ENCODE measurements around the gene DLGAP4. TPM values are rescaled to one million over a fixed set of nuclear protein-coding genes. Genes with fewer than 3 reads are reported as not detected.

Gene DLGAP4
- polyA plus RNA-seq, 1 of the 3 experiments (the other 2 are of a cell fraction), result 31.2 TPM

DNA sequence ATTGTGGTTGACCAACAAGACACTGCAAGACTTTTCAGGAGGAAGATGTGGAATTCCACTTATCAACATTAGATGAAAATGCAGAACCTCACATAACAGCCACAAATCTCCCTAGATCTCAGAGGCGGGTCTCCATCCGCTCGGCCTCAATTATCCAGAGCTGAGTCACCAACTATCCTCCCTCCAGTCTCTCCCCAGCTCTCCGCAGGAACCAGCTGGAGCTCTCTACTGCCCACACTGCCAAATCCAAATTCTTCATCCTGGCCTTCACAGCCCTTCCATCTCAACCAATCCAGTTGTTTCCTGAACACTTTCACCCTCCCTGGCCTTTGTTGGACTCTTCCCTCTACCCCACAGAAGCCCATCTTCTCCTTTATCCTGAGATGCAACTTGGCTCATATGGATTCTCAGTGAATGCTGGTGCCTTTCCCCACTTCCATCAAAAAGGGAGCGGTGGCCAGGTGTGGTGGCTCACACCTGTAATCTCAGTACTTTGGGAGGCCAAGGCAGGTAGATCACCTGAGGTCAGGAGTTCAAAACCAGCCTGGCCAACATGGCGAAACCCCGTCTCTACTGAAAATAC is 263.8 kb downstream of the DLGAP4 start:
- Histone ChIP-seq H3K9ac (no peak overlapping the region), H3K9me2 (no peaks in the 10 kb centered on the region), H2AFZ (ENCODE audit: low read depth) (0 out of 2 replicates have a peak overlapping the region, but pooled peaks have one; percentile 47), H3K4me3 (ENCODE audit: low read depth in 2 of 2, low read length in 1 of 2) (no peak overlapping the region), H3K4me1 (ENCODE audit: control insufficient read depth in 1 of 2, insufficient read depth in 2 of 2, low read depth in 1 of 2, low read length in 1 of 2) (peaks cover 5 to 8% of the 10 kb centered on the region in 2 experiments; a peak in 2 of 4 replicates), H3K27ac (ENCODE audit: low read depth in 2 of 2, low read length in 1 of 2) (peak overlapping the region in 1 of 2 experiments; percentile 61; a peak in 2 of 4 replicates), H3K27me3 (ENCODE audit: insufficient read depth) (no peaks in the 10 kb centered on the region), H3K9me3 (no peaks in the 10 kb centered on the region; the same call in 1 of the 2 replicates), H4K20me1 (ENCODE audit: insufficient read depth) (no peaks in the 10 kb centered on the region), H3K36me3 (replicated peaks in 1 of 2; ENCODE audit: control insufficient read depth in 1 of 2, insufficient read depth in 2 of 2, low read length in 1 of 2) (no peaks in the 10 kb centered on the region), H3K79me2 (ENCODE audit: insufficient read depth) (peaks cover 6% of the 10 kb centered on the region; the same call in 1 of the 2 replicates), H3F3A (replicated peaks; ENCODE audit: insufficient read depth) (peaks cover 30% of the 10 kb centered on the region), H3K4me2 (peak overlapping the region; percentile 39; the same call in 1 of the 2 replicates)
- 52% methylated on average over 7 of the region's 7 CpGs for WGBS (ENCODE audit: low lambda C conversion rate)
- POLR2A ChIA-PET, result no interaction called here
- TF ChIP-seq FOXJ3 (CRISPR knock-in tag; IDR thresholded peaks at IDR 0.05), result no peak
- TF ChIP-seq, protein P1, sequence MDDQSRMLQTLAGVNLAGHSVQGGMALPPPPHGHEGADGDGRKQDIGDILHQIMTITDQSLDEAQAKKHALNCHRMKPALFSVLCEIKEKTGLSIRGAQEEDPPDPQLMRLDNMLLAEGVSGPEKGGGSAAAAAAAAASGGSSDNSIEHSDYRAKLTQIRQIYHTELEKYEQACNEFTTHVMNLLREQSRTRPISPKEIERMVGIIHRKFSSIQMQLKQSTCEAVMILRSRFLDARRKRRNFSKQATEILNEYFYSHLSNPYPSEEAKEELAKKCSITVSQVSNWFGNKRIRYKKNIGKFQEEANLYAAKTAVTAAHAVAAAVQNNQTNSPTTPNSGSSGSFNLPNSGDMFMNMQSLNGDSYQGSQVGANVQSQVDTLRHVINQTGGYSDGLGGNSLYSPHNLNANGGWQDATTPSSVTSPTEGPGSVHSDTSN (IDR thresholded peaks at IDR 0.05), result no peak; the same call in 1 of the 2 replicates
- TF ChIP-seq, protein P2, sequence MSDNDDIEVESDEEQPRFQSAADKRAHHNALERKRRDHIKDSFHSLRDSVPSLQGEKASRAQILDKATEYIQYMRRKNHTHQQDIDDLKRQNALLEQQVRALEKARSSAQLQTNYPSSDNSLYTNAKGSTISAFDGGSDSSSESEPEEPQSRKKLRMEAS (IDR thresholded peaks at IDR 0.05; ENCODE audit: low read depth), result no peak
- peak; percentile 66; the same call in 1 of the 2 replicates for TF ChIP-seq FOSL2 (IDR thresholded peaks at IDR 0.05; ENCODE audit: borderline replicate concordance, low read depth)
- TF ChIP-seq YY1 (IDR thresholded peaks at IDR 0.05; ENCODE audit: low read depth), result no peak
- TF ChIP-seq TCF12 (IDR thresholded peaks at IDR 0.05), result peak; percentile 46; the same call in 1 of the 2 replicates
- TF ChIP-seq NRF1 (IDR thresholded peaks at IDR 0.05; ENCODE audit: low read depth, low read length), result no peak
- TF ChIP-seq RAD21 (IDR thresholded peaks at IDR 0.05; ENCODE audit: low read length), result no peak
- peak; percentile 56; the same call in 1 of the 2 replicates for TF ChIP-seq JUND (IDR thresholded peaks at IDR 0.05)
- TF ChIP-seq, protein P3, sequence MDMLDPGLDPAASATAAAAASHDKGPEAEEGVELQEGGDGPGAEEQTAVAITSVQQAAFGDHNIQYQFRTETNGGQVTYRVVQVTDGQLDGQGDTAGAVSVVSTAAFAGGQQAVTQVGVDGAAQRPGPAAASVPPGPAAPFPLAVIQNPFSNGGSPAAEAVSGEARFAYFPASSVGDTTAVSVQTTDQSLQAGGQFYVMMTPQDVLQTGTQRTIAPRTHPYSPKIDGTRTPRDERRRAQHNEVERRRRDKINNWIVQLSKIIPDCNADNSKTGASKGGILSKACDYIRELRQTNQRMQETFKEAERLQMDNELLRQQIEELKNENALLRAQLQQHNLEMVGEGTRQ (IDR thresholded peaks at IDR 0.05; ENCODE audit: borderline replicate concordance, low read depth, low read length), result no peak
- no peak for TF ChIP-seq FOXM1 (IDR thresholded peaks at IDR 0.05; ENCODE audit: low read depth)
- no peak for TF ChIP-seq TAF1 (IDR thresholded peaks at IDR 0.05; ENCODE audit: borderline replicate concordance, low read depth, low read length)
- TF ChIP-seq NFIC (IDR thresholded peaks at IDR 0.05; ENCODE audit: borderline replicate concordance), result no peak
- no peak for TF ChIP-seq EZH2phosphoT487 (IDR thresholded peaks at IDR 0.05; ENCODE audit: borderline replicate concordance, low read depth)
- TF ChIP-seq, protein P4, sequence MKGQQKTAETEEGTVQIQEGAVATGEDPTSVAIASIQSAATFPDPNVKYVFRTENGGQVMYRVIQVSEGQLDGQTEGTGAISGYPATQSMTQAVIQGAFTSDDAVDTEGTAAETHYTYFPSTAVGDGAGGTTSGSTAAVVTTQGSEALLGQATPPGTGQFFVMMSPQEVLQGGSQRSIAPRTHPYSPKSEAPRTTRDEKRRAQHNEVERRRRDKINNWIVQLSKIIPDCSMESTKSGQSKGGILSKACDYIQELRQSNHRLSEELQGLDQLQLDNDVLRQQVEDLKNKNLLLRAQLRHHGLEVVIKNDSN (IDR thresholded peaks at IDR 0.05; ENCODE audit: borderline replicate concordance, low read depth), result no peak
- TF ChIP-seq, protein P5, sequence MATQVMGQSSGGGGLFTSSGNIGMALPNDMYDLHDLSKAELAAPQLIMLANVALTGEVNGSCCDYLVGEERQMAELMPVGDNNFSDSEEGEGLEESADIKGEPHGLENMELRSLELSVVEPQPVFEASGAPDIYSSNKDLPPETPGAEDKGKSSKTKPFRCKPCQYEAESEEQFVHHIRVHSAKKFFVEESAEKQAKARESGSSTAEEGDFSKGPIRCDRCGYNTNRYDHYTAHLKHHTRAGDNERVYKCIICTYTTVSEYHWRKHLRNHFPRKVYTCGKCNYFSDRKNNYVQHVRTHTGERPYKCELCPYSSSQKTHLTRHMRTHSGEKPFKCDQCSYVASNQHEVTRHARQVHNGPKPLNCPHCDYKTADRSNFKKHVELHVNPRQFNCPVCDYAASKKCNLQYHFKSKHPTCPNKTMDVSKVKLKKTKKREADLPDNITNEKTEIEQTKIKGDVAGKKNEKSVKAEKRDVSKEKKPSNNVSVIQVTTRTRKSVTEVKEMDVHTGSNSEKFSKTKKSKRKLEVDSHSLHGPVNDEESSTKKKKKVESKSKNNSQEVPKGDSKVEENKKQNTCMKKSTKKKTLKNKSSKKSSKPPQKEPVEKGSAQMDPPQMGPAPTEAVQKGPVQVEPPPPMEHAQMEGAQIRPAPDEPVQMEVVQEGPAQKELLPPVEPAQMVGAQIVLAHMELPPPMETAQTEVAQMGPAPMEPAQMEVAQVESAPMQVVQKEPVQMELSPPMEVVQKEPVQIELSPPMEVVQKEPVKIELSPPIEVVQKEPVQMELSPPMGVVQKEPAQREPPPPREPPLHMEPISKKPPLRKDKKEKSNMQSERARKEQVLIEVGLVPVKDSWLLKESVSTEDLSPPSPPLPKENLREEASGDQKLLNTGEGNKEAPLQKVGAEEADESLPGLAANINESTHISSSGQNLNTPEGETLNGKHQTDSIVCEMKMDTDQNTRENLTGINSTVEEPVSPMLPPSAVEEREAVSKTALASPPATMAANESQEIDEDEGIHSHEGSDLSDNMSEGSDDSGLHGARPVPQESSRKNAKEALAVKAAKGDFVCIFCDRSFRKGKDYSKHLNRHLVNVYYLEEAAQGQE (IDR thresholded peaks at IDR 0.05; ENCODE audit: low read depth, low read length), result no peak
- no peak for TF ChIP-seq EP300 (IDR thresholded peaks at IDR 0.05; ENCODE audit: borderline replicate concordance in 1 of 2, low read depth in 1 of 2, low read length in 1 of 2)
- no peak for TF ChIP-seq SIN3A (IDR thresholded peaks at IDR 0.05; ENCODE audit: borderline replicate concordance, low read depth, low read length)
- TF ChIP-seq, protein P6, sequence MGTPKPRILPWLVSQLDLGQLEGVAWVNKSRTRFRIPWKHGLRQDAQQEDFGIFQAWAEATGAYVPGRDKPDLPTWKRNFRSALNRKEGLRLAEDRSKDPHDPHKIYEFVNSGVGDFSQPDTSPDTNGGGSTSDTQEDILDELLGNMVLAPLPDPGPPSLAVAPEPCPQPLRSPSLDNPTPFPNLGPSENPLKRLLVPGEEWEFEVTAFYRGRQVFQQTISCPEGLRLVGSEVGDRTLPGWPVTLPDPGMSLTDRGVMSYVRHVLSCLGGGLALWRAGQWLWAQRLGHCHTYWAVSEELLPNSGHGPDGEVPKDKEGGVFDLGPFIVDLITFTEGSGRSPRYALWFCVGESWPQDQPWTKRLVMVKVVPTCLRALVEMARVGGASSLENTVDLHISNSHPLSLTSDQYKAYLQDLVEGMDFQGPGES (IDR thresholded peaks at IDR 0.05; ENCODE audit: low read depth, low read length), result no peak
- TF ChIP-seq POLR2AphosphoS5 (IDR thresholded peaks at IDR 0.05; ENCODE audit: low read depth, low read length), result no peak
- TF ChIP-seq, protein P7, sequence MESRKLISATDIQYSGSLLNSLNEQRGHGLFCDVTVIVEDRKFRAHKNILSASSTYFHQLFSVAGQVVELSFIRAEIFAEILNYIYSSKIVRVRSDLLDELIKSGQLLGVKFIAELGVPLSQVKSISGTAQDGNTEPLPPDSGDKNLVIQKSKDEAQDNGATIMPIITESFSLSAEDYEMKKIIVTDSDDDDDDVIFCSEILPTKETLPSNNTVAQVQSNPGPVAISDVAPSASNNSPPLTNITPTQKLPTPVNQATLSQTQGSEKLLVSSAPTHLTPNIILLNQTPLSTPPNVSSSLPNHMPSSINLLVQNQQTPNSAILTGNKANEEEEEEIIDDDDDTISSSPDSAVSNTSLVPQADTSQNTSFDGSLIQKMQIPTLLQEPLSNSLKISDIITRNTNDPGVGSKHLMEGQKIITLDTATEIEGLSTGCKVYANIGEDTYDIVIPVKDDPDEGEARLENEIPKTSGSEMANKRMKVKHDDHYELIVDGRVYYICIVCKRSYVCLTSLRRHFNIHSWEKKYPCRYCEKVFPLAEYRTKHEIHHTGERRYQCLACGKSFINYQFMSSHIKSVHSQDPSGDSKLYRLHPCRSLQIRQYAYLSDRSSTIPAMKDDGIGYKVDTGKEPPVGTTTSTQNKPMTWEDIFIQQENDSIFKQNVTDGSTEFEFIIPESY (IDR thresholded peaks at IDR 0.05; ENCODE audit: borderline replicate concordance, low read depth), result no peak
- CTCF ChIA-PET, result no interaction called here
- peak; percentile 12 for DNase-seq

Measured in SK-N-SH (cell line).